Loucy (cell line): ENCODE results near the gene DLG1.

Source experiments
- H2AFZ ChIP-seq: fragments of 200-600 bp; sonication (generic); 2 replicates; pipeline ENCODE4 v1.6.0; 2016; ENCODE audit warnings: antibody characterized with exemption, mild to moderate bottlenecking, low read length, moderate library complexity
- H3F3A ChIP-seq: fragments of 200-600 bp; 2 replicates; pipeline ENCODE4 v1.6.0; 2016; ENCODE audit warnings: antibody characterized with exemption, low read depth, mild to moderate bottlenecking
- H3K27me3 ChIP-seq: fragments of 200-600 bp; sonication (generic); 2 replicates; pipeline ENCODE4 v1.6.1; 2014; ENCODE audit warnings: low read length, mild to moderate bottlenecking; ENCODE audit not compliant: insufficient read depth, poor library complexity, severe bottlenecking
- H3K36me3 ChIP-seq: fragments of 200-600 bp; sonication (generic); 2 replicates; pipeline ENCODE4 v1.6.1; 2016; ENCODE audit warnings: low read length; ENCODE audit not compliant: insufficient read depth
- H3K4me1 ChIP-seq: fragments of 200-600 bp; sonication (generic); 2 replicates; pipeline ENCODE4 v1.5.1; 2014; ENCODE audit warnings: low read length, mild to moderate bottlenecking; ENCODE audit not compliant: insufficient read depth, poor library complexity, severe bottlenecking
- H3K4me2 ChIP-seq: fragments of 200-600 bp; sonication (generic); 2 replicates; pipeline ENCODE4 v1.6.0; 2014; ENCODE audit warnings: antibody characterized with exemption, low read length, low read depth, mild to moderate bottlenecking; ENCODE audit not compliant: poor library complexity, severe bottlenecking
- H3K4me3 ChIP-seq: fragments of 200-600 bp; sonication (generic); 2 replicates; pipeline ENCODE4 v1.5.1; 2014; ENCODE audit warnings: low read length, mild to moderate bottlenecking, mixed read lengths; ENCODE audit not compliant: poor library complexity, severe bottlenecking
- H3K79me2 ChIP-seq: fragments of 200-600 bp; sonication (generic); 2 replicates; pipeline ENCODE4 v1.6.1; 2014; ENCODE audit warnings: low read length; ENCODE audit not compliant: insufficient read depth
- H3K9ac ChIP-seq: fragments of 200-600 bp; sonication (generic); 2 replicates; pipeline ENCODE4 v1.6.0; 2014; ENCODE audit warnings: mild to moderate bottlenecking, low read depth, low read length, moderate library complexity; ENCODE audit not compliant: poor library complexity, severe bottlenecking
- H3K9me2 ChIP-seq: fragments of 200-600 bp; sonication (generic); replicated peaks from 2 replicates; pipeline ENCODE4 v1.6.1; 2016; ENCODE audit warnings: low read depth, low read length, mixed read lengths
- H3K9me3 ChIP-seq: fragments of 200-600 bp; sonication (generic); 2 replicates; pipeline ENCODE4 v1.6.1; 2014; ENCODE audit warnings: mild to moderate bottlenecking, antibody characterized with exemption, low read length, low read depth; ENCODE audit not compliant: insufficient read depth
- H4K20me1 ChIP-seq: fragments of 200-600 bp; sonication (generic); 2 replicates; pipeline ENCODE4 v1.6.0; 2014; ENCODE audit warnings: antibody characterized with exemption, low read length, mild to moderate bottlenecking; ENCODE audit not compliant: insufficient read depth, poor library complexity, severe bottlenecking
- CTCF ChIP-seq: fragments of 200-600 bp; sonication (generic); conservative IDR thresholded peaks from 2 replicates; pipeline ENCODE4 v1.5.1; 2014; ENCODE audit warnings: mild to moderate bottlenecking, antibody characterized with exemption, low read length
- EZH2phosphoT487 ChIP-seq: fragments of 200-600 bp; IDR thresholded peaks from 2 replicates; pipeline ENCODE4 v1.6.1; 2018; ENCODE audit warnings: antibody characterized with exemption, mild to moderate bottlenecking, moderate library complexity, borderline replicate concordance

DLG1 gene

DNA sequence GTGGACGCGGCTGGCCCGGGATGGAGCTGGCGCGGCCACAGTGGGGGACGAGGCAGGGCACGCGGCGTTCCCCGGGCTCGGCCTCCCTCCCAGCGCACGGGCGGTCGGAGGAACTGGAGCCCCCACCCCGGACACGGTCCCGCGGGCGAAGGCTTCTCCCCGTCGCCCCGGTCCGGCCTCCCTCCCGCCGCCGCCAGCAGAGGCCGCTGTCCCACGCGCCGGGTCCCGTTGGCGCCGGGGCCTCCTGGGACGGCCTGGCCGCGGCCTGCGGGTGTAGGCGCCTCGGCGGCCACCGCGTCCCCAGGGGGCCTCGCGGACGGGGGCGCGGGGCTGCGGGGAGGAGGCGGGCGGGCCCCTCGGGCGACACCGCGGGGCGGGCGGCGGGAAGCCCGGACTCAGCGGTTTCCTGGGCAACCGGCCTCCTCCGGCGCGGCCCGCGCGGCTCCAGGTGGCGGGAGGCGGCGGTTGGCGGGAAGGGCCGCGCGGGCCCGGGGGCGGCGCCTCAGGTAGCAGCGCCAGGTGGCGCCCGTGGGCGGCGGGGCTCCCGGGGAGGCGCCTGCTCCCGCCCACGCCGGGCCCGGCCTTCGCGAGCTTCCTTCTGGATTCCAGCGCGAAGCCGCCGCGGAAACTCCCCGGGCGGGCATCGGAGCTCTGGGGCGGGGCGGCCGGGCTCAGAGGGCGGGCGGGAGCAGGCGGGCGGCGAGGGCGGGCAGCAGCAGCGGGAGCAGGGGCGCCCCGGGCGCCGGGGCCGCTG lies 295.5 kb downstream of the DLG1 start:
- Histone ChIP-seq H3K4me1 (peaks cover 7% of the 10 kb centered on the region), H3K9me2 (no peaks in the 10 kb centered on the region), H3K4me2 (no peak overlapping the region), H3K9me3 (no peaks in the 10 kb centered on the region), H3F3A (no peaks in the 10 kb centered on the region), H2AFZ (no peak overlapping the region), H3K79me2 (no peaks in the 10 kb centered on the region), H3K4me3 (peak overlapping the region; percentile 74), H3K27me3 (no peaks in the 10 kb centered on the region), H4K20me1 (no peaks in the 10 kb centered on the region), H3K9ac (peak overlapping the region; percentile 79), H3K36me3 (no peaks in the 10 kb centered on the region)
- peak; percentile 32; the same call in 1 of the 2 replicates for TF ChIP-seq CTCF
- no peak for TF ChIP-seq EZH2phosphoT487

- no peaks in the 10 kb centered on the region for H3K79me2 ChIP-seq
- no peak overlapping the region for H2AFZ ChIP-seq
- no peak overlapping the region for H3K9ac ChIP-seq
- H3K4me2 ChIP-seq: no peak overlapping the region
- H3F3A ChIP-seq: no peaks in the 10 kb centered on the region
- no peaks in the 10 kb centered on the region for H3K9me3 ChIP-seq
- H3K4me3 ChIP-seq: no peak overlapping the region
- H3K4me1 ChIP-seq: peaks cover 7% of the 10 kb centered on the region
- TF ChIP-seq CTCF: no peak
- no peak for TF ChIP-seq EZH2phosphoT487
- no peaks in the 10 kb centered on the region for H3K36me3 ChIP-seq
- H3K27me3 ChIP-seq: no peaks in the 10 kb centered on the region
- H4K20me1 ChIP-seq: no peaks in the 10 kb centered on the region
- H3K9me2 ChIP-seq: no peaks in the 10 kb centered on the region
These were observed 296.3 kb downstream of the DLG1 start for GRCh38 chr3:197001972-197002700.

DNA sequence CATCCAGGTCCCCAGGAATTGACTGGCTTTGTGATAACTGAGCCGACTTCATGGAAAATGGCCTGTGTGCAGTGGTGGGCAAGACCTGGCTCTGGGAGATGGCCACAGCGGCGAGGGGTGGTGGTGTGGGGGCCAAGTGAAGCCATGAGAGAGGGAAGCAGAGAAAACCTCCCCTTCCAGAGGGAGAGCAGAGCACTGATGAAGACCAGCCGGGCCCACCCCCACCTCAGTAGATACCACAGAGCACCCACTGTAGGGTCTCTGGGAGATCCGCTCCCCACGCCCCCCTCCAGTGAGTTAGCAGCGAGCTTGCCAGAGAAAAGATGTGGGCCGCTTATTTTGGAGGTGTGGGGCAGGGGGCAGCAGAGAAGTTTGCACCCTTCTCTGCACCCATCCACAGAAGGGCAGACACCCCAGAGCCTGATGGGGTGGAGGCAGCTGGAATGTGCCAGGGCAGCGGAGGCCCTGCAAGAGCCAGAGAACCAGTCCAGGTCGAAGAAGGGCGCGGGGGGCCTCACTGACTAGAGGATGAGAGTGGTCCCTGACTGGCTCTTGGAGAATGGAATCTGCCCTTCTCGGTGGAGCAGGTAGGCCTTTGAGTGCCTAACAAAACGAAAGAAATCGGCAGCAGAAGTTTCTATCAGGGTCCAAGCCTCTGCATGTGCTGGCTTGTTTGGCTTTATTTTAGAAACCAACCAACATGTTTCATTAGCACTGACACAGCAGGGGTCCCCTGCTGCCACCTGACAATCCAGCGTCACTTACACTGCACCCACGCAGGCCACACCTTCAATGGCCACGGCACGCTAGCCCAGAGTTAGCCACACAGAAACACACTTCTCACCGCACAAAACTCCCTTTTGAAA lies 297.1 kb downstream of the DLG1 start:
- TF ChIP-seq EZH2phosphoT487 (no peak), CTCF (no peak)
- Histone ChIP-seq H3K4me3 (no peak overlapping the region), H3K4me1 (peaks cover 7% of the 10 kb centered on the region), H3K9me3 (no peaks in the 10 kb centered on the region), H3F3A (no peaks in the 10 kb centered on the region), H2AFZ (no peak overlapping the region), H3K27me3 (no peaks in the 10 kb centered on the region), H3K36me3 (no peaks in the 10 kb centered on the region), H4K20me1 (no peaks in the 10 kb centered on the region), H3K79me2 (no peaks in the 10 kb centered on the region), H3K4me2 (no peak overlapping the region), H3K9me2 (no peaks in the 10 kb centered on the region), H3K9ac (no peak overlapping the region)
